ENCODE data around the gene ZBTB40. TPM values are rescaled to one million over a fixed set of nuclear protein-coding genes. Genes with fewer than 3 reads are reported as not detected.

The ZBTB40 gene
- total and polyA plus RNA-seq, 2 of the 13 experiments (the other 11 are each of a cell fraction or from before 2014, with no cell fraction given), result 8.8 to 16.5 TPM

- CTCF ChIA-PET (ENCODE audit: low intra/inter-chr PET ratio, low total read pairs), result no interaction called here
- no peak for FAIRE-seq
- no TSS peak for BruUV-seq (replicated peaks)
These were observed 124.5 kb downstream of the ZBTB40 start for GRCh38 chr1:22576150-22576544.

GRCh38 chr1:22576617-22577016, 125.0 kb downstream of the ZBTB40 start:
- Histone ChIP-seq H2AFZ (ENCODE audit: low read length) (no peak overlapping the region), H3K9ac (ENCODE audit: insufficient read depth, low read depth, low read length) (no peak overlapping the region), H3K36me3 (replicated peaks in 1 of 2; ENCODE audit: control insufficient read depth in 1 of 2, insufficient read depth in 2 of 2, low read length in 2 of 2) (no peaks in the 10 kb centered on the region), H3K27me3 (ENCODE audit: control insufficient read depth in 1 of 2, insufficient read depth in 2 of 2, low read length in 2 of 2) (peaks cover 2 to 34% of the 10 kb centered on the region in 2 experiments; a peak in 3 of 5 replicates), H3K27ac (ENCODE audit: extremely low read length, insufficient read depth, low read length) (no peak overlapping the region), H3K4me3 (replicated peaks in 1 of 3; ENCODE audit: insufficient read depth in 1 of 3, low read depth in 2 of 3, low read length in 3 of 3) (no peak overlapping the region), H3K9me3 (ENCODE audit: low read length) (peaks cover 19% of the 10 kb centered on the region), H3K79me2 (ENCODE audit: insufficient read depth, low read length) (no peaks in the 10 kb centered on the region), H3K4me1 (ENCODE audit: insufficient read depth, low read length) (no peaks in the 10 kb centered on the region), H4K20me1 (ENCODE audit: insufficient read depth, low read length) (no peaks in the 10 kb centered on the region), H3K4me2 (ENCODE audit: low read depth, low read length) (no peak overlapping the region)
- CTCF ChIA-PET (ENCODE audit: low intra/inter-chr PET ratio, low total read pairs), result no interaction called here
- in situ Hi-C loops (cut with HindIII; ENCODE audit: extremely low pct_ligation_motif_present, low pct_unique_long_range_greater_than_20kb) (no loop called here), intact Hi-C loops (cut with micrococcal nuclease; ENCODE audit: unreplicated experiment) (no loop called here)
- no peak for ATAC-seq
- TF ChIP-seq RXRB (CRISPR knock-in tag; IDR thresholded peaks at IDR 0.05; ENCODE audit: borderline replicate concordance), result no peak
- no peak for DNase-seq (ENCODE audit: low spot score)
- 50% methylated on average over 12 of the region's 24 CpGs for WGBS (ENCODE audit: low lambda C conversion rate)
- POLR2A ChIA-PET, result no interaction called here
- no peak for FAIRE-seq
- BruUV-seq (replicated peaks), result no TSS peak

More at GRCh38 chr1:22576150-22576544, 124.5 kb downstream of the ZBTB40 start:
- 50% methylated on average over 17 of the region's 23 CpGs for WGBS (ENCODE audit: low lambda C conversion rate)
- Histone ChIP-seq H3K27me3 (ENCODE audit: control insufficient read depth in 1 of 2, insufficient read depth in 2 of 2, low read length in 2 of 2) (peaks cover 2 to 34% of the 10 kb centered on the region in 2 experiments; a peak in 3 of 5 replicates), H3K27ac (ENCODE audit: extremely low read length, insufficient read depth, low read length) (no peak overlapping the region), H3K9me3 (ENCODE audit: low read length) (peaks cover 19% of the 10 kb centered on the region), H3K9ac (ENCODE audit: insufficient read depth, low read depth, low read length) (no peak overlapping the region), H3K36me3 (replicated peaks in 1 of 2; ENCODE audit: control insufficient read depth in 1 of 2, insufficient read depth in 2 of 2, low read length in 2 of 2) (no peaks in the 10 kb centered on the region), H3K4me3 (replicated peaks in 1 of 3; ENCODE audit: insufficient read depth in 1 of 3, low read depth in 2 of 3, low read length in 3 of 3) (no peak overlapping the region), H3K4me2 (ENCODE audit: low read depth, low read length) (no peak overlapping the region), H3K79me2 (ENCODE audit: insufficient read depth, low read length) (no peaks in the 10 kb centered on the region), H2AFZ (ENCODE audit: low read length) (no peak overlapping the region), H3K4me1 (ENCODE audit: insufficient read depth, low read length) (no peaks in the 10 kb centered on the region), H4K20me1 (ENCODE audit: insufficient read depth, low read length) (no peaks in the 10 kb centered on the region)
- intact Hi-C loops (cut with micrococcal nuclease; ENCODE audit: unreplicated experiment) (no loop called here), in situ Hi-C loops (cut with HindIII; ENCODE audit: extremely low pct_ligation_motif_present, low pct_unique_long_range_greater_than_20kb) (no loop called here)
- POLR2A ChIA-PET, result no interaction called here
- ATAC-seq (no peak), DNase-seq (ENCODE audit: low spot score) (no peak)
- TF ChIP-seq, protein P1, sequence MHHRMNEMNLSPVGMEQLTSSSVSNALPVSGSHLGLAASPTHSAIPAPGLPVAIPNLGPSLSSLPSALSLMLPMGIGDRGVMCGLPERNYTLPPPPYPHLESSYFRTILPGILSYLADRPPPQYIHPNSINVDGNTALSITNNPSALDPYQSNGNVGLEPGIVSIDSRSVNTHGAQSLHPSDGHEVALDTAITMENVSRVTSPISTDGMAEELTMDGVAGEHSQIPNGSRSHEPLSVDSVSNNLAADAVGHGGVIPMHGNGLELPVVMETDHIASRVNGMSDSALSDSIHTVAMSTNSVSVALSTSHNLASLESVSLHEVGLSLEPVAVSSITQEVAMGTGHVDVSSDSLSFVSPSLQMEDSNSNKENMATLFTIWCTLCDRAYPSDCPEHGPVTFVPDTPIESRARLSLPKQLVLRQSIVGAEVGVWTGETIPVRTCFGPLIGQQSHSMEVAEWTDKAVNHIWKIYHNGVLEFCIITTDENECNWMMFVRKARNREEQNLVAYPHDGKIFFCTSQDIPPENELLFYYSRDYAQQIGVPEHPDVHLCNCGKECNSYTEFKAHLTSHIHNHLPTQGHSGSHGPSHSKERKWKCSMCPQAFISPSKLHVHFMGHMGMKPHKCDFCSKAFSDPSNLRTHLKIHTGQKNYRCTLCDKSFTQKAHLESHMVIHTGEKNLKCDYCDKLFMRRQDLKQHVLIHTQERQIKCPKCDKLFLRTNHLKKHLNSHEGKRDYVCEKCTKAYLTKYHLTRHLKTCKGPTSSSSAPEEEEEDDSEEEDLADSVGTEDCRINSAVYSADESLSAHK (CRISPR knock-in tag; IDR thresholded peaks at IDR 0.05; ENCODE audit: borderline replicate concordance), result no peak

All from HepG2 (cell line).